GM10248 (cell line): ENCODE measurements around the gene TIMP1.

Experiments used
- CTCF ChIA-PET: fragments of 300-600 bp; sonication (Branson Sonifier 250); formaldehyde crosslinking; extraction: SDS; loops from one replicate; lab custom pipeline; 2021; ENCODE audit warnings: antibody characterized with exemption; lab: Yijun Ruan, JAX
- POLR2A ChIA-PET: fragments of 350-650 bp; sonication (Branson Sonifier 250); formaldehyde crosslinking; extraction: SDS; loops from one replicate; lab custom pipeline; 2020; ENCODE audit warnings: antibody characterized with exemption; lab: Yijun Ruan, JAX
- DNase-seq: peaks from one replicate; pipeline ENCODE4 v3.0.0; 2012; ENCODE audit errors: extremely low spot score
- CTCF ChIP-seq: IDR thresholded peaks from 2 replicates; pipeline ENCODE4 v1.5.1; 2012; ENCODE audit warnings: mild to moderate bottlenecking, low read depth; ENCODE audit errors: extremely low read depth, missing control alignments, control extremely low read depth

Gene TIMP1

GRCh38 chrX:47586043-47586787 is 4.0 kb downstream of the TIMP1 start:
- POLR2A ChIA-PET: no interaction called here
- CTCF ChIA-PET: no interaction called here
- no peak for TF ChIP-seq CTCF
- DNase-seq: no peak

- no peak for TF ChIP-seq CTCF
- CTCF ChIA-PET: no interaction called here
- DNase-seq: no peak
- POLR2A ChIA-PET: no interaction called here
Measured at GRCh38 chrX:47587091-47587891, 5.1 kb downstream of the TIMP1 start.

- CTCF ChIA-PET: no interaction called here
- TF ChIP-seq CTCF: no peak
- POLR2A ChIA-PET: no interaction called here
- DNase-seq: no peak
Measured at GRCh38 chrX:47587906-47588735, 5.9 kb downstream of the TIMP1 start.

- POLR2A ChIA-PET: no interaction called here
- DNase-seq: no peak
Measured at GRCh38 chrX:47590984-47591383, 8.7 kb downstream of the TIMP1 start.

GRCh38 chrX:47593522-47593921 is 11.3 kb downstream of the TIMP1 start:
- POLR2A ChIA-PET: no interaction called here
- CTCF ChIA-PET: no interaction called here
- no peak for TF ChIP-seq CTCF
- no peak for DNase-seq

More at GRCh38 chrX:47590984-47591383, 8.7 kb downstream of the TIMP1 start:
- TF ChIP-seq CTCF: no peak
- CTCF ChIA-PET: interaction anchor here (0.9 to 1.3 kb wide), 2 partner anchors 28 to 161 kb away, joined by 3 read pairs; no protein-coding TSS in a partner anchor

- TF ChIP-seq CTCF: no peak
- ChIA-PET POLR2A (no interaction called here), CTCF (no interaction called here)
- DNase-seq: no peak
Measured at GRCh38 chrX:47595716-47596251, 13.5 kb downstream of the TIMP1 start.
